Measurements from ENCODE around the gene ASB13. TPM values are rescaled to one million over a fixed set of nuclear protein-coding genes. Genes with fewer than 3 reads are reported as not detected.
A peak's percentile ranks its signal among the peaks of the same experiment; 100 is the strongest.

Gene ASB13
- total and polyA plus RNA-seq, 2 experiments from 2014 or later: 11.6 to 20.2 TPM

- Histone ChIP-seq H3K4me3 (no peak overlapping the region), H3K4me1 (ENCODE audit: insufficient read depth) (no peaks in the 10 kb centered on the region), H3K9me2 (ENCODE audit: insufficient read depth) (no peaks in the 10 kb centered on the region), H3K4me2 (no peak overlapping the region), H3K27me3 (ENCODE audit: insufficient read depth) (no peaks in the 10 kb centered on the region), H3K27ac (ENCODE audit: low read depth) (no peak overlapping the region), H2AFZ (no peak overlapping the region), H4K20me1 (replicated peaks; ENCODE audit: insufficient read depth) (no peaks in the 10 kb centered on the region), H3F3A (replicated peaks; ENCODE audit: low read depth) (no peaks in the 10 kb centered on the region), H3K79me2 (replicated peaks; ENCODE audit: insufficient read depth) (no peaks in the 10 kb centered on the region), H3K36me3 (ENCODE audit: insufficient read depth) (no peaks in the 10 kb centered on the region)
- Mint-ChIP-seq H3K9me3 (no peaks in the 10 kb centered on the region; the same call in 2 of the 3 replicates), H3K27ac (no peak overlapping the region), H3K27me3 (ENCODE audit: insufficient read depth, low read depth, poor library complexity) (peaks cover 2% of the 10 kb centered on the region), H3K4me3 (no peak overlapping the region), H3K4me1 (no peaks in the 10 kb centered on the region; the same call in 2 of the 3 replicates), H3K36me3 (ENCODE audit: low read depth) (no peaks in the 10 kb centered on the region)
- no peak for DNase-seq (ENCODE audit: low spot score)
- TF ChIP-seq CREB1 (CRISPR knock-in tag; IDR thresholded peaks at IDR 0.05; ENCODE audit: low read depth): no peak
- TF ChIP-seq, protein P1, sequence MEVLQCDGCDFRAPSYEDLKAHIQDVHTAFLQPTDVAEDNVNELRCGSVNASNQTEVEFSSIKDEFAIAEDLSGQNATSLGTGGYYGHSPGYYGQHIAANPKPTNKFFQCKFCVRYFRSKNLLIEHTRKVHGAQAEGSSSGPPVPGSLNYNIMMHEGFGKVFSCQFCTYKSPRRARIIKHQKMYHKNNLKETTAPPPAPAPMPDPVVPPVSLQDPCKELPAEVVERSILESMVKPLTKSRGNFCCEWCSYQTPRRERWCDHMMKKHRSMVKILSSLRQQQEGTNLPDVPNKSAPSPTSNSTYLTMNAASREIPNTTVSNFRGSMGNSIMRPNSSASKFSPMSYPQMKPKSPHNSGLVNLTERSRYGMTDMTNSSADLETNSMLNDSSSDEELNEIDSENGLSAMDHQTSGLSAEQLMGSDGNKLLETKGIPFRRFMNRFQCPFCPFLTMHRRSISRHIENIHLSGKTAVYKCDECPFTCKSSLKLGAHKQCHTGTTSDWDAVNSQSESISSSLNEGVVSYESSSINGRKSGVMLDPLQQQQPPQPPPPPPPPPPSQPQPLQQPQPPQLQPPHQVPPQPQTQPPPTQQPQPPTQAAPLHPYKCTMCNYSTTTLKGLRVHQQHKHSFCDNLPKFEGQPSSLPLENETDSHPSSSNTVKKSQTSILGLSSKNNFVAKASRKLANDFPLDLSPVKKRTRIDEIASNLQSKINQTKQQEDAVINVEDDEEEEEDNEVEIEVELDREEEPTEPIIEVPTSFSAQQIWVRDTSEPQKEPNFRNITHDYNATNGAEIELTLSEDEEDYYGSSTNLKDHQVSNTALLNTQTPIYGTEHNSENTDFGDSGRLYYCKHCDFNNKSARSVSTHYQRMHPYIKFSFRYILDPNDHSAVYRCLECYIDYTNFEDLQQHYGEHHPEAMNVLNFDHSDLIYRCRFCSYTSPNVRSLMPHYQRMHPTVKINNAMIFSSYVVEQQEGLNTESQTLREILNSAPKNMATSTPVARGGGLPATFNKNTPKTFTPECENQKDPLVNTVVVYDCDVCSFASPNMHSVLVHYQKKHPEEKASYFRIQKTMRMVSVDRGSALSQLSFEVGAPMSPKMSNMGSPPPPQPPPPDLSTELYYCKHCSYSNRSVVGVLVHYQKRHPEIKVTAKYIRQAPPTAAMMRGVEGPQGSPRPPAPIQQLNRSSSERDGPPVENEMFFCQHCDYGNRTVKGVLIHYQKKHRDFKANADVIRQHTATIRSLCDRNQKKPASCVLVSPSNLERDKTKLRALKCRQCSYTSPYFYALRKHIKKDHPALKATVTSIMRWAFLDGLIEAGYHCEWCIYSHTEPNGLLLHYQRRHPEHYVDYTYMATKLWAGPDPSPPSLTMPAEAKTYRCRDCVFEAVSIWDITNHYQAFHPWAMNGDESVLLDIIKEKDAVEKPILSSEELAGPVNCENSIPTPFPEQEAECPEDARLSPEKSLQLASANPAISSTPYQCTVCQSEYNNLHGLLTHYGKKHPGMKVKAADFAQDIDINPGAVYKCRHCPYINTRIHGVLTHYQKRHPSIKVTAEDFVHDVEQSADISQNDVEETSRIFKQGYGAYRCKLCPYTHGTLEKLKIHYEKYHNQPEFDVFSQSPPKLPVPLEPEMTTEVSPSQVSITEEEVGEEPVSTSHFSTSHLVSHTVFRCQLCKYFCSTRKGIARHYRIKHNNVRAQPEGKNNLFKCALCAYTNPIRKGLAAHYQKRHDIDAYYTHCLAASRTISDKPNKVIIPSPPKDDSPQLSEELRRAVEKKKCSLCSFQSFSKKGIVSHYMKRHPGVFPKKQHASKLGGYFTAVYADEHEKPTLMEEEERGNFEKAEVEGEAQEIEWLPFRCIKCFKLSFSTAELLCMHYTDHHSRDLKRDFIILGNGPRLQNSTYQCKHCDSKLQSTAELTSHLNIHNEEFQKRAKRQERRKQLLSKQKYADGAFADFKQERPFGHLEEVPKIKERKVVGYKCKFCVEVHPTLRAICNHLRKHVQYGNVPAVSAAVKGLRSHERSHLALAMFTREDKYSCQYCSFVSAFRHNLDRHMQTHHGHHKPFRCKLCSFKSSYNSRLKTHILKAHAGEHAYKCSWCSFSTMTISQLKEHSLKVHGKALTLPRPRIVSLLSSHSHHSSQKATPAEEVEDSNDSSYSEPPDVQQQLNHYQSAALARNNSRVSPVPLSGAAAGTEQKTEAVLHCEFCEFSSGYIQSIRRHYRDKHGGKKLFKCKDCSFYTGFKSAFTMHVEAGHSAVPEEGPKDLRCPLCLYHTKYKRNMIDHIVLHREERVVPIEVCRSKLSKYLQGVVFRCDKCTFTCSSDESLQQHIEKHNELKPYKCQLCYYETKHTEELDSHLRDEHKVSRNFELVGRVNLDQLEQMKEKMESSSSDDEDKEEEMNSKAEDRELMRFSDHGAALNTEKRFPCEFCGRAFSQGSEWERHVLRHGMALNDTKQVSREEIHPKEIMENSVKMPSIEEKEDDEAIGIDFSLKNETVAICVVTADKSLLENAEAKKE (CRISPR knock-in tag; IDR thresholded peaks at IDR 0.05): no peak
- TF ChIP-seq, protein P2, sequence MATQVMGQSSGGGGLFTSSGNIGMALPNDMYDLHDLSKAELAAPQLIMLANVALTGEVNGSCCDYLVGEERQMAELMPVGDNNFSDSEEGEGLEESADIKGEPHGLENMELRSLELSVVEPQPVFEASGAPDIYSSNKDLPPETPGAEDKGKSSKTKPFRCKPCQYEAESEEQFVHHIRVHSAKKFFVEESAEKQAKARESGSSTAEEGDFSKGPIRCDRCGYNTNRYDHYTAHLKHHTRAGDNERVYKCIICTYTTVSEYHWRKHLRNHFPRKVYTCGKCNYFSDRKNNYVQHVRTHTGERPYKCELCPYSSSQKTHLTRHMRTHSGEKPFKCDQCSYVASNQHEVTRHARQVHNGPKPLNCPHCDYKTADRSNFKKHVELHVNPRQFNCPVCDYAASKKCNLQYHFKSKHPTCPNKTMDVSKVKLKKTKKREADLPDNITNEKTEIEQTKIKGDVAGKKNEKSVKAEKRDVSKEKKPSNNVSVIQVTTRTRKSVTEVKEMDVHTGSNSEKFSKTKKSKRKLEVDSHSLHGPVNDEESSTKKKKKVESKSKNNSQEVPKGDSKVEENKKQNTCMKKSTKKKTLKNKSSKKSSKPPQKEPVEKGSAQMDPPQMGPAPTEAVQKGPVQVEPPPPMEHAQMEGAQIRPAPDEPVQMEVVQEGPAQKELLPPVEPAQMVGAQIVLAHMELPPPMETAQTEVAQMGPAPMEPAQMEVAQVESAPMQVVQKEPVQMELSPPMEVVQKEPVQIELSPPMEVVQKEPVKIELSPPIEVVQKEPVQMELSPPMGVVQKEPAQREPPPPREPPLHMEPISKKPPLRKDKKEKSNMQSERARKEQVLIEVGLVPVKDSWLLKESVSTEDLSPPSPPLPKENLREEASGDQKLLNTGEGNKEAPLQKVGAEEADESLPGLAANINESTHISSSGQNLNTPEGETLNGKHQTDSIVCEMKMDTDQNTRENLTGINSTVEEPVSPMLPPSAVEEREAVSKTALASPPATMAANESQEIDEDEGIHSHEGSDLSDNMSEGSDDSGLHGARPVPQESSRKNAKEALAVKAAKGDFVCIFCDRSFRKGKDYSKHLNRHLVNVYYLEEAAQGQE (IDR thresholded peaks at IDR 0.05; ENCODE audit: unreplicated experiment): no peak
- no peak for TF ChIP-seq ZNF331 (CRISPR knock-in tag; IDR thresholded peaks at IDR 0.05; ENCODE audit: low read depth)
- TF ChIP-seq STAT1 (IDR thresholded peaks at IDR 0.05; ENCODE audit: unreplicated experiment): no peak
- peak in 1 of 2 experiments; percentile 33; a peak in 2 of 4 replicates for TF ChIP-seq CTCF (conservative IDR thresholded peaks at IDR 0.05; ENCODE audit: low read depth in 2 of 2)
- no peak for ATAC-seq
Observed at GRCh38 chr10:5606864-5607263, 59.5 kb downstream of the ASB13 start.

Data from GM23338 (cell line).